Measurements from ENCODE around the gene PIP5K1A.
"Not testable (repeated sequence)": the region's sequence is repeated elsewhere in the genome, so short reads cannot be mapped to it uniquely, and the experiment has no call there.

Gene PIP5K1A

DNA sequence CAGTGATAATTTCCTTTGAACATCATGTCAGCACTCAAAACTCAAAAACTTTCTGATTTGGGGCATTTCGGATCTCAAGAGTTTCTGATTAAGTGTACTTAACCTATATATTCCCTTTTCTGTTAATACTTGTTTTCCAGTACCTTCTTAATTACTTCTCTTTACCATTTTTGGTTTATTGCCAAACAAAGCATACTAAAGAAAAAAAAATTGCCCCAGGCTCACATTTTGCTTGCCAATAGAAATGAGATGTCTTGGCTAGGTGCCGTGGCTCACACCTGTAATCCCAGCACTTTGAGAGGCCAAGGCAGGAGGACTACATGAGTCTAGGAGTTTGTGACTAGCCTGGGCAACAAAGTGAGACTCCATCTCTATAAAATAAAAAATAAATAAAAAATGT is 61.0 kb downstream of the PIP5K1A start:
- ChIA-PET CTCF (interaction anchor here (0.9 kb wide), 1 partner anchor 159 kb away, joined by 3 read pairs; no protein-coding TSS in a partner anchor), POLR2A (no interaction called here)
- TF ChIP-seq, protein P1, sequence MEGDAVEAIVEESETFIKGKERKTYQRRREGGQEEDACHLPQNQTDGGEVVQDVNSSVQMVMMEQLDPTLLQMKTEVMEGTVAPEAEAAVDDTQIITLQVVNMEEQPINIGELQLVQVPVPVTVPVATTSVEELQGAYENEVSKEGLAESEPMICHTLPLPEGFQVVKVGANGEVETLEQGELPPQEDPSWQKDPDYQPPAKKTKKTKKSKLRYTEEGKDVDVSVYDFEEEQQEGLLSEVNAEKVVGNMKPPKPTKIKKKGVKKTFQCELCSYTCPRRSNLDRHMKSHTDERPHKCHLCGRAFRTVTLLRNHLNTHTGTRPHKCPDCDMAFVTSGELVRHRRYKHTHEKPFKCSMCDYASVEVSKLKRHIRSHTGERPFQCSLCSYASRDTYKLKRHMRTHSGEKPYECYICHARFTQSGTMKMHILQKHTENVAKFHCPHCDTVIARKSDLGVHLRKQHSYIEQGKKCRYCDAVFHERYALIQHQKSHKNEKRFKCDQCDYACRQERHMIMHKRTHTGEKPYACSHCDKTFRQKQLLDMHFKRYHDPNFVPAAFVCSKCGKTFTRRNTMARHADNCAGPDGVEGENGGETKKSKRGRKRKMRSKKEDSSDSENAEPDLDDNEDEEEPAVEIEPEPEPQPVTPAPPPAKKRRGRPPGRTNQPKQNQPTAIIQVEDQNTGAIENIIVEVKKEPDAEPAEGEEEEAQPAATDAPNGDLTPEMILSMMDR (IDR thresholded peaks at IDR 0.05; ENCODE audit: insufficient read depth, low read length, missing control alignments) = no peak
- DNase-seq (ENCODE audit: low read depth, low spot score) = no peak
- H3K4me3 ChIP-seq (ENCODE audit: low read depth, low read length) = no peak overlapping the region

DNA sequence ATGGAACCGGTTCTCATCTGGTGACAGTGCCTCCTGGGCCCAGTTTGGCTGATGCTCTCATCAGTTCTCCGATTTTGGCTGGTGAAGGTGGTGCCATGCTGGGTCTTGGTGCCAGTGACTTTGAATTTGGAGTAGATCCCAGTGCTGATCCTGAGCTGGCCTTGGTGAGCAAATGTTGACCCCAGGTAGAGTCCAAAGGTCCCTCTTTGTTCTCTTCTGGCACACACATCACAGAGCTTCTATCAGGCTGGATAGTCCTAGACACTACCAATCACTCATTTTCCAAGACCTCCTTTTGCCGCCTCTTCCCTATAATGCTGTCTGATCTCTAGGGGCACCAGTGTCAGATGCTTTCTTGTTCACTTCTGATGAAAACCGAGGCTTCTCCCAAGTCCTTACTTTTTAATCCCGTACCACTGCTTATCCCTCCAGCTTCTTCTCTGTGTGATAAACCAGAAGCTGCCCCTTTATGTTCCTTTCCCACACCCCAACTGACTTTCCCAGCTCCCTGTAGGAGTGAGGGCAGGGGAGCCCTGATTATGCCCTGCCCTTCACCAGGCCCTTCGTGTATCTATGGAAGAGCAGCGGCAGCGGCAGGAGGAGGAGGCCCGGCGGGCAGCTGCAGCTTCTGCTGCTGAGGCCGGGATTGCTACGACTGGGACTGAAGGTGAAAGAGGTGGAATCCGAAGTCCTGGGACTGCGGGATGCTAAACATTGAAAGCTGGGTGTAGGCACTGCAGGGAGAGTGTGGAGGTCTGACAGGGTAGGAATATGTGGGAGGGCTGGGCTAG is 67.3 kb downstream of the PIP5K1A start:
- ChIA-PET CTCF (interaction anchor here (2.9 kb wide), 1 partner anchor 14 kb away, joined by 10 read pairs; no protein-coding TSS in a partner anchor), POLR2A (interaction anchor here (0.8 kb wide), 1 partner anchor 10 kb away, joined by 6 read pairs; no protein-coding TSS in a partner anchor)
- TF ChIP-seq, protein P1 (IDR thresholded peaks at IDR 0.05; ENCODE audit: insufficient read depth, low read length, missing control alignments) = no peak
- H3K4me3 ChIP-seq (ENCODE audit: low read depth, low read length) = no peak overlapping the region
- DNase-seq (ENCODE audit: low read depth, low spot score) = no peak

GRCh38 chr1:151266315-151266714 is 68.0 kb downstream of the PIP5K1A start:
- H3K4me3 ChIP-seq (ENCODE audit: low read depth, low read length) = no peak overlapping the region
- ChIA-PET POLR2A (interaction anchor here (0.7 to 0.8 kb wide), 2 partner anchors 11 to 105 kb away, joined by 3 to 6 read pairs; no protein-coding TSS in a partner anchor), CTCF (interaction anchor here (1.6 to 2.9 kb wide), 2 partner anchors 13 to 15 kb away, joined by 3 to 10 read pairs; no protein-coding TSS in a partner anchor)
- DNase-seq (ENCODE audit: low read depth, low spot score) = no peak
- TF ChIP-seq, protein P1 (IDR thresholded peaks at IDR 0.05; ENCODE audit: insufficient read depth, low read length, missing control alignments) = no peak

DNA sequence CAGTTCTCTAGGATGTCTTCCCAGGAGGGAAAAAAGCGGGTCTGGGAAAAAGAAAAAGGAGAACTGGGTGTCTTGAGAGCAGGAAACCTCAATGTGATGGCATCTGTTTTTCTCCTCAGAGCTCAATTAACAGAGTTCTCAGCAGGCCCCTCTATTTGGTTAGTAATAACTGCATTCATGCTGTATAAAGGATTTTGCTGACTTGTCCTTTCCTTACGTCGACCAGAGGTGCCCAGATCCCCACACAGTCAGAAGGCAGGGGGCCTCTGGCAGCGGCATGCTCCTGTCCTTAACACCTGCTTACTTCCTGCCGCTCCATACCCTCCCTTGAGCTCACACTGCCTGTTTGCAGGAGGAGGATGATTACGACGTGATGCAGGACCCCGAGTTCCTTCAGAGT is 68.5 kb downstream of the PIP5K1A start:
- TF ChIP-seq, protein P1 (IDR thresholded peaks at IDR 0.05; ENCODE audit: insufficient read depth, low read length, missing control alignments) = no peak
- ChIA-PET POLR2A (interaction anchor here (0.7 to 0.8 kb wide), 3 partner anchors 11 to 105 kb away, joined by 3 to 6 read pairs (median 4); partner anchors contain the start of gene ZNF687), CTCF (interaction anchor here (1.6 to 2.9 kb wide), 2 partner anchors 12 to 15 kb away, joined by 3 to 10 read pairs; no protein-coding TSS in a partner anchor)
- H3K4me3 ChIP-seq (ENCODE audit: low read depth, low read length) = no peak overlapping the region
- no peak for DNase-seq (ENCODE audit: low read depth, low spot score)

GRCh38 chr1:151267760-151268159 is 69.4 kb downstream of the PIP5K1A start:
- POLR2A ChIA-PET = interaction anchor here (1.1 kb wide), 1 partner anchor 13 kb away, joined by 5 read pairs; the partner anchor contains the start of gene PSMD4
- no peak for DNase-seq (ENCODE audit: low read depth, low spot score)
- H3K4me3 ChIP-seq (ENCODE audit: low read depth, low read length) = no peak overlapping the region
- TF ChIP-seq, protein P1 (IDR thresholded peaks at IDR 0.05; ENCODE audit: insufficient read depth, low read length, missing control alignments) = no peak
- CTCF ChIA-PET = interaction anchor here (1.4 to 1.6 kb wide), 2 partner anchors 11 to 72 kb away, joined by 3 to 5 read pairs; no protein-coding TSS in a partner anchor

DNA sequence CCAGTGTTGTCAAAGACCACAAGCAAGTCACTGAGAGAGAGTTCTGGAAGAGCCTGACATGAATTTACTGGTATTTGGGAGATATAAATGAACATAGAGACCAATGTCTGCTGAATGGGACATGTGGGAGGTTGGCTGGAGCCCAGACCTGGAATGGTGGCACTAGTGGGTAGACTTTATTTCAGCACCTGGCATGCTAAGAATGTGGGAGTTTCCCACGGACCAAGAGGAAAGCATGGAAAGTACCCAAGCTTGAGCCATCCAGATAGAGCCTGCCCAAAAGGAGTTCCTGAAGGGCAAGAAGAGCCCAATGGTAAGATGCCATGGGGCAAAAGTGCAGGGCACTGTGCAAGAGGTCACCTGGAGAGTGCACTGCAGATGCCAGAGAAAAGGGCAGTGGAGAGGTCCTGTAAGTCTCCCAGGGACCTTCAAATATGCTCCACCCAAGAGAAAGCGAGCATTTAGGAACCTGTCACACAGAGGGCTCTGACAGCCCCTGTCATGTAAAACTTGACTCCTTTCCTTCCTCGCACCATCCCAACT is 75.6 kb downstream of the PIP5K1A start:
- no peak overlapping the region for H3K4me3 ChIP-seq (ENCODE audit: low read depth, low read length)
- no peak for DNase-seq (ENCODE audit: low read depth, low spot score)
- ChIA-PET CTCF (interaction anchor here (1.3 kb wide), 1 partner anchor 12 kb away, joined by 3 read pairs; no protein-coding TSS in a partner anchor), POLR2A (no interaction called here)
- TF ChIP-seq, protein P1 (IDR thresholded peaks at IDR 0.05; ENCODE audit: insufficient read depth, low read length, missing control alignments) = no peak

- POLR2A ChIA-PET; H3K4me3 ChIP-seq (ENCODE audit: low read depth, low read length); CTCF ChIA-PET; DNase-seq (ENCODE audit: low read depth, low spot score): not testable (repeated sequence)
These were observed 77.0 kb downstream of the PIP5K1A start for GRCh38 chr1:151275341-151275740.

Measured in AG04449 (cell line).